Activated CD8-positive, alpha-beta memory T cell treated with anti-CD3 and anti-CD28 coated beads for 24 hours (primary cell): ENCODE measurements around the gene HMGA1.

Experiments used
- DNase-seq: peaks from one replicate; pipeline ENCODE4 v3.0.0-alpha.2; 2020

Gene HMGA1

GRCh38 chr6:34223956-34224940 is 12.4 kb upstream of the HMGA1 start:
- DNase-seq = peak; percentile 95

GRCh38 chr6:34225551-34225950 is 11.1 kb upstream of the HMGA1 start:
- DNase-seq = no peak

DNA sequence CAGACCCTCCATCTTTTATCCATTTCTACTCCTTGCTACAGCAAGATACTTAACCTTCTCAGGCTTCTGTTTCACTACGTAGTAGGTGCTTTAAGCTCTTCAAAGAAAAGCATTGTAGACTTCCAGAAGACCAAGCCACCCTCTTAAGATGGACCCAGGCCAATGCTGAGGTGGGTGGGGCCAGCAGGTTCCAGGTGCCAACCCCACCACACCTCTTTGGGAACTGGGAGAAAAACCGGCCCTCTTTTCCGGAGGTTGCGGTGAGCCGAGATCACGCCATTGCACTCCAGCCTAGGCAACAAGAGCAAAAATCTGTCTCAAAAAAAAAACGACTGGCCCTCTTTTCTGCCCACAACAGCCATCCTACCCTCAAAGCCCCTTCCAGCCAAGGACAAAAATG is 10.6 kb upstream of the HMGA1 start:
- no peak for DNase-seq

DNA sequence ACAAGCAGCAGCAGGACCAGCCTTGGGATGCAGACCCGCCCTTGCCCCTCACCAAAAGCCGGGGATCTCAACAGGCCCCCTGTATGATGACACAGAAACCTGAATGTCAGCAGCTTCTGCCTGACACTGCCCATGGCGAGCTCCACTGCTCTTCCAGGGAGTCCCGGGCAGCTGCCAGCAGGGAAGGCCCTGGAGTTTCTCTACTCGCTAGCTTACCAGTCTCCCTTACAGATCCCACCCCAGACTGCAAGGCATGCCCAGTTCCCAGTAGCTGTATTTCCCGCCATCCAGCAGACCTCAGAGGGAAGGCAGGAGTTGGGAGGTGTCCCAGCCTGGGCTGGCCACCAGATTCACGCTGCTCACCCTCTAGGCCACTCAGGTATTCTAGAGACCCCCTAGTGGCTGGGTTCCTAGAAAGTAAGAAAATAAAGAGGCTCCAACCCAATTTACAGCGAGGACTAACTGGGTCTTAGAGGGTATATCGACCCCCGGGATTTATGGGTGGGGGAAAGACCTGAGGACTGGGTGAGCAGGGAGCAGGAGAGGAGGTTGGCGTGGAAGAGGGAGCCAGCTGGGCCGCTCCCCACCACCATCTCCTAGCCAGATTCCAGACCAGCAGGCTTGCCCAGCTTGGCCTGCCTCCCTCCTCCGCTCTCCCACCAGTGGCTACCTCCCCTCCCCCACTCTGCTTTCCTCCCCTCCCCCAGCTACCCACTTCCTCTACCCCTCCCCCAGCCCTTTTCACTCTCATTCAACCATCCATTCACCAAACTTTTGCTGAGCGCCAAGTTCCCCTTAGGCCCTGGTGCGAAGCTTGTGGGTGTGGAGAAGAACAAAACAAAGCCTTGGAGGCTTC is 9.7 kb upstream of the HMGA1 start:
- no peak for DNase-seq

DNA sequence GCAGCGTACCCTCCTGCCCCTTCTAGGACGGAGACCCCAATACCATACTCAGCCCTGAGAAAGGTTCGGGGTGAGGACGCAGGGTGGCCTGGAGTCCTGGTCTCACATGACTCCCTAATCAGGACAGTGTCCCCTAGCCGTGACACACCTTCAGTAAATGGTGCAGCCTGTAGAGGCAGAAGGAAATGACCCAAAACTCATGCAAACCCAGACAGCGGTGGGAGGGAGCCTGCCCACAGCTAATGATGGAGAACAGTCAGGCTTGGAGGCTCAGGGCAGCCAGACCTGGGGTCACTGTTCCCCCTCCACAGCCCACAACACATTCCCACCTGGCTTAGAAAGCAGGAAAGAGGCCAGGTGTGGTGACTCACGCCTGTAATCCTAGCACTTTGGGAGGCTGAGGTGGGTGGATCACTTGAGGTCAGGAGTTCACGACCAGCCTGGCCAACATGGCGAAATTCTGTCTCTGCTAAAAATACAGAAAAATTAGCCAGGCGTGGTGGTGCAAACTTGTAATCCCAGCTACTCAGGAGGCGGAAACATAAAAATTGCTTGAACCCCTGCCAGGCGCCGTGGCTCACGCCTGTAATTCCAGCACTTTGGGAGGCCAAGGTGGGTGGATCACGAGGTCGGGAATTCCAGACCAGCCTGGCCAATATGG is 8.8 kb upstream of the HMGA1 start:
- DNase-seq = no peak

DNA sequence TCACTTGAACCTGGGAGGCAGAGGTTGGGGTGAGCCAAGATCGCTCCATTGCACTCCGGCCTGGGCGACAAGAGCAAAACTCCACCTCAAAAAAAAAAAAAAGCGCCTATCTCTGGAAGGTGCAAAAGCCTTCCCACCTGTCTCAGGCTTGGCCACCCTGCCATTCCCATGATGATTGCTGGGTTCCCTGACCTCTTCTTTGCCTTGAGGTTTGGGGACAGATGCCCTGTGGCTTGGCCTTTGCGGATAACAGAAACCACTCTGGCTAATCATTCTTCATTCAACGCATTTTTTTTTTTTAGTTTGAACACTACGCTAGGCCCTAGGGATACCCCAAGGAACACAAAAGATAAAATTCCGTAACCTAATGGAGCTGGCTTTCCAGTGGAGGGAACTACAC is 6.8 kb upstream of the HMGA1 start:
- DNase-seq = no peak

GRCh38 chr6:34230653-34231371 is 5.9 kb upstream of the HMGA1 start:
- no peak for DNase-seq

- DNase-seq = no peak
These were observed 4.9 kb upstream of the HMGA1 start for GRCh38 chr6:34231566-34232336.

DNA sequence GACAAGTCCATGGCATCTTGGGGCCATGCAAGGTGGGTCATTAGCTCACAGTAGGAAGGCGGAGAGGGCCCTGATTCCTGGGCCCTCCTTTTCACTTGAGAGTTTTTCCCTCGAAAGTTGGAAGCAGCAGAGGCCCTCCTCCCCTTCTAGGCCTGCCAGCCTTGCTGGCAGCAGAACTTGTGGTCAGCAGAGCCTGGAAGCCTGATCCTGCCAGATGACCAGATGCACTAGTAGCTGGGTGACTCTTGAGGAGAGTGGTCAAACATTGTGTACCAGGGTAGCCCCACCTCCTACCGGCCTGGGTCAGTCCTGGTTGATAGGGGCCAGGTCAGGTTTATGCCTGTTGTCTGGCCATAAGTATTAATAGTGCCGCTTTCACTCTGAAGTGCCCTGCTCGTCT is 3.8 kb upstream of the HMGA1 start:
- no peak for DNase-seq

DNA sequence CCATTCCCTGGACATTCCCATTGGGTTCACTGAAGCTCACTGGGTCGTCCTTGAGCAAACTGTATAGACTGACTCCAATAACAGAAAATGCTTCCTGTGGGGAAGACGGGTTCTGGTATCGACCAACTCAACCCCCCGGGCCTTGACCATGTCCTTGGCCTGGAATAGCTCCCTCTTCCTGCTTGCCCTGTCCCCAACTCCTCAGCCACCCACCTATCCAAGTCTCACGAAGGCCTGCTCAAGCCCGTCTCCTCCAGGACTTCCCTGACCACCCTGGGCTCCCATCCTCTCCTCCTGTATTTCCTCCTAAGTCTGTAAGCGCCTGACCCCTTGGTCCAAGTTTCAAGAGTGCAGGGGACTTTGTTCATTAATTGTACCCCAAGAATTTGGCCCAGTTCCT is 2.8 kb upstream of the HMGA1 start:
- DNase-seq = no peak

DNA sequence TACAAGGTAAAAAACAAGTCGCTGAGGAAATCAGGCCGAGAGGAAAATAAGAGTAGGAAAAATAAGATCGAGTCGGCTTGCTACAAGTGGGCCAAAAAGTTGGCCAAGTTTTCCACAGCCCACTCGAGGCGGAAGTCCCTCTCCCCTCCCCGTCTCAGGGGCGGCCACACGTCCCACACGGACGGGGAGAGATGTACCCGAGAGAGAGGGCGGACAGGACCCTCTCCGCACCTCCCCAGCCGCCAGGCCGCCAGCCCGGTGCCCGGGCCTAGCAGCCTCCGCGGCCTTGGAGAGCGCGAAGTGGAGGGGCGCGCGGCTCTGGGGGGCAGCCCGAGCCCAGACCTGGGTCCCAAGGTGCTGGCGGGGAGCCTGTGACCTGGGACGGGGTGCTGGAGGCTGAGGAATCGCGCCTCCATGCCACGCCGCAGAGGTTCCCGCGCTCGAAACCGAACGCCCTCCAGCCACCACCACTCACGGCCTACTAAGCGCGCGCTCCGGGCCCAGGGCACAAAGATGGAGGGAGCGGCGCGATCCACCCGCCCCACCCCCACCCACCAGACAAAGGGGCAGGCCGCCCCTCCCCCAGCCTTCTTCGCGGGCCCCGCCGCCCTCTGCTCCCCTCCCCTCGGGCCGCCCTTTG is 1.9 kb upstream of the HMGA1 start:
- DNase-seq = no peak

DNA sequence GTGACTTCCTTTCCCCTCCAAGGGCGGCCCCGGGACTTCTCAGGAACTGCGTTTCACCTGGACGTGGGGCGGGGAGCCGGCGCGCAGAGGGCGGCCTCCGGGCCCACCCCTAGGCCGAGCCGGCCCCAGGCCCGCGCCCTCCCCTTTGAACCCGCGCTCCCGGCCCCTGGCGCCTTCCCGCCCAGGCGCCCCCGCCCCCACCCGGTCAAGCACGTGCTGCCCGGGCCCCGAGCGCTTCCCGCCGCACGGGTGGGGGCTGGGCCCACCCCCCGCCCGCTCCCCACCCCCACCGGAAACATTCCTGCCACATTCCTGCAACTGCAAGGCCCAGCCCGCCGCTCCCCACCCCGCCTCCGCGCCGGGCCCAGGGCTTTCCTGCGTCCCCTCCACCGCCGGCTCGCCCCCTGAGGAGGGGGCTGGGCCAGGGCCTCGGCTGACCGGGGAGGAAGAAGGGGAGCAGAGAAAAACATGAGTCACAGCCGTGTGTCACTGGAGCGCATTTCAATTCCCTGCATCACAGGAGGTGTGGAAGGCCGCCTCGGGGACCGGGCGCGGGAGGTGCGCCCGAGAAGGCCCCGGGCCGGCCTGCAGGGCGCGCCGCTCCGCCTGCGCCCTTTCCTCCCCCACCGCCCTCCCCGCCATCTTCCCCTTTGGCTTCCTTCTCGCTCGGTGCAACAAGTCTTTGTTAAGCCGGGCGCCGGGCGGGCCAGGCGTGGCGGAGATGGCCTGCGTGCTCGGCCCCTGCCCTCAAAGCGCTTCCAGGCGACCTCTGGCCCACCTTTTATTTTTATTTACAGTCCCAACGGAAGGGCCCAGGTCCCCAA is 1.2 kb upstream of the HMGA1 start:
- peak; percentile 88 for DNase-seq

DNA sequence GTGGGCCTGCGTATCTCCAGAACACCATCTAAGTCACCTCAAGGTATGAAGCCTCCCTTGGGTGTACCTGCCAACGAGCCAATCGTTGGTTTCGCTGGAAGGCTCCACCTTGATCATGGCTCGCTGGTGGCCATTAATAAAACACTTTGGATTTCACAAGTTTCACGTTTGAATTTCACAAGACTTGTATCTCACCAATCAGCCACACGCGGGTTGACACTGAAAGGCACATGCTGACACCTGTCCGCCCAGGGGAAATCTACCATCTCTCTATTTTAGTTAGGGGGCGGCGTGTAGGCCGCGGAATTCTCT is 586 bp upstream of the HMGA1 start:
- DNase-seq = no peak

GRCh38 chr6:34237316-34237721 is 646 bp downstream of the HMGA1 start:
- DNase-seq = no peak

GRCh38 chr6:34237722-34238584 is 1.3 kb downstream of the HMGA1 start:
- DNase-seq = peak; percentile 91

- DNase-seq = no peak
These were observed 2.2 kb downstream of the HMGA1 start for GRCh38 chr6:34238585-34239499.

DNA sequence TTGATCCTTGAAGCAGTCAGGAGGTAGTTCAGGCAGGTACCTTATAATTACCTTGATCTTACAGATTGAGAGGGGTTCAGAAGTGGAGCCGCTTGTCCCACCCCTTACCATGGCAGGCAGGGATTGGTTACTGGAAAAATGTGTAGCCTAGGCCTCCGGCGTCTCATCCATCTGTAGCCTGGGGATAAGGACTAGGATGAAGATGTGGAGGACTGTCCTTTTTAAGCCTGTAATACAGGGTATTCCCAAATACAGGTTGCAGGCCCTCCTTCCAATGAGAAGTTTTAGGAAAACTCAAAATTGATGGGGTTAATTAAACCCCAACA is 2.8 kb downstream of the HMGA1 start:
- no peak for DNase-seq

DNA sequence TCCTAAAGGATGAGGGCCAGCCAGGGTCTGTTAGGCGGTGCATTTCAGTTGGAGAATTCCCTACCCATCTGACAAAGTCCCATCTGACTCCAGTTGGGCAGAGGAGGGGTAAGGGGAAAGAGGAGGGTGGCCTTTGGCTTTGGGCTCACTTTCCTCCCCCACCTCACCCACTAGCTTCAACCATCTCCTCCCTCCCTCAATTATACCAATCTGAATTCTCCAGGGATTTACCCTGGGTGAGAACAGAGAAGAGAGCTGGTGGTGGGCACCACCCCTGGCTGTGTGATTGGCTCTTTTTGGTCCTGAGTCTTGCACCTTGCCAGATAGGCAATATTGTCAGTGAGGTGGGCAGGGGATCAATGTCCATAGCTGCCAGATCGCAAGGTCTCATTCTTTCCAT is 3.2 kb downstream of the HMGA1 start:
- no peak for DNase-seq
